ENCODE data around the gene CNTF.

Gene CNTF

DNA sequence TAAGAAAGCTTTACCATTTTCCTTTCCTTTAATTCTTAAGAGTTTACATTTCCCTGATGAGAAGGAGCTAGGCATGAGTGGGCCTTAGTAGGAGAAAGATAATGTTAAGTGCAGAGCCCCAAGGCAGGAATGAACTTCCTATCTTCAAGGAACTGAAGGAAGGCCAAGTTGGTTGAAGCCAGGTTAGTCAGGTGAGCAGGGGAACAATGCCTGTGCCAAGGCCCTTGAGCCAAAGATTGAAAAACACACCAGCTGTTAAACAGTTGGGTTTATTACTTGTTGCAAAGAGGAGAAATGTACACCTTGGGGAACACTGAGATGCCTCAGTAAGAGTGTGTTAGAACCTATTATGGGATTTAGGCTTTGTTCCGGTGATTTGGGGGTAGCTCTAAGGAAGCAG, 10.0 kb downstream of the CNTF start:
- Histone ChIP-seq H3K4me3 (ENCODE audit: low read depth, low read length, poor library complexity, severe bottlenecking) (no peak overlapping the region), H3K4me1 (ENCODE audit: insufficient read depth, low read length, severe bottlenecking) (no peaks in the 10 kb centered on the region), H3K9me3 (ENCODE audit: low read length) (no peaks in the 10 kb centered on the region), H2AFZ (ENCODE audit: low read length) (no peak overlapping the region), H4K20me1 (ENCODE audit: insufficient read depth, low read length) (no peaks in the 10 kb centered on the region), H3K9ac (ENCODE audit: low read length) (no peak overlapping the region), H3K27me3 (ENCODE audit: insufficient read depth, low read length) (no peaks in the 10 kb centered on the region), H3K4me2 (ENCODE audit: low read length) (no peak overlapping the region), H3K27ac (ENCODE audit: low read depth, low read length, poor library complexity, severe bottlenecking) (no peak overlapping the region), H3K36me3 (ENCODE audit: insufficient read depth, low read length) (no peaks in the 10 kb centered on the region; the same call in 1 of the 2 replicates), H3K9me2 (ENCODE audit: low read depth, low read length) (no peaks in the 10 kb centered on the region), H3F3A (ENCODE audit: insufficient read depth, low read length) (no peaks in the 10 kb centered on the region), H3K79me2 (ENCODE audit: insufficient read depth, low read length) (no peaks in the 10 kb centered on the region)
- TF ChIP-seq EZH2 (IDR thresholded peaks at IDR 0.05; ENCODE audit: borderline replicate concordance, low read length) = no peak
- TF ChIP-seq, protein P1, sequence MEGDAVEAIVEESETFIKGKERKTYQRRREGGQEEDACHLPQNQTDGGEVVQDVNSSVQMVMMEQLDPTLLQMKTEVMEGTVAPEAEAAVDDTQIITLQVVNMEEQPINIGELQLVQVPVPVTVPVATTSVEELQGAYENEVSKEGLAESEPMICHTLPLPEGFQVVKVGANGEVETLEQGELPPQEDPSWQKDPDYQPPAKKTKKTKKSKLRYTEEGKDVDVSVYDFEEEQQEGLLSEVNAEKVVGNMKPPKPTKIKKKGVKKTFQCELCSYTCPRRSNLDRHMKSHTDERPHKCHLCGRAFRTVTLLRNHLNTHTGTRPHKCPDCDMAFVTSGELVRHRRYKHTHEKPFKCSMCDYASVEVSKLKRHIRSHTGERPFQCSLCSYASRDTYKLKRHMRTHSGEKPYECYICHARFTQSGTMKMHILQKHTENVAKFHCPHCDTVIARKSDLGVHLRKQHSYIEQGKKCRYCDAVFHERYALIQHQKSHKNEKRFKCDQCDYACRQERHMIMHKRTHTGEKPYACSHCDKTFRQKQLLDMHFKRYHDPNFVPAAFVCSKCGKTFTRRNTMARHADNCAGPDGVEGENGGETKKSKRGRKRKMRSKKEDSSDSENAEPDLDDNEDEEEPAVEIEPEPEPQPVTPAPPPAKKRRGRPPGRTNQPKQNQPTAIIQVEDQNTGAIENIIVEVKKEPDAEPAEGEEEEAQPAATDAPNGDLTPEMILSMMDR (IDR thresholded peaks at IDR 0.05; ENCODE audit: low read length) = no peak

GRCh38 chr11:58636587-58636986, 14.1 kb downstream of the CNTF start:
- Histone ChIP-seq H3K79me2 (ENCODE audit: insufficient read depth, low read length) (no peaks in the 10 kb centered on the region), H3K9ac (ENCODE audit: low read length) (no peak overlapping the region), H2AFZ (ENCODE audit: low read length) (no peak overlapping the region), H3F3A (ENCODE audit: insufficient read depth, low read length) (no peaks in the 10 kb centered on the region), H3K9me3 (ENCODE audit: low read length) (no peaks in the 10 kb centered on the region), H3K4me3 (ENCODE audit: low read depth, low read length, poor library complexity, severe bottlenecking) (no peak overlapping the region), H3K9me2 (ENCODE audit: low read depth, low read length) (no peaks in the 10 kb centered on the region), H3K4me1 (ENCODE audit: insufficient read depth, low read length, severe bottlenecking) (no peaks in the 10 kb centered on the region), H3K36me3 (ENCODE audit: insufficient read depth, low read length) (no peaks in the 10 kb centered on the region), H4K20me1 (ENCODE audit: insufficient read depth, low read length) (no peaks in the 10 kb centered on the region), H3K4me2 (ENCODE audit: low read length) (no peak overlapping the region), H3K27ac (ENCODE audit: low read depth, low read length, poor library complexity, severe bottlenecking) (no peak overlapping the region), H3K27me3 (ENCODE audit: insufficient read depth, low read length) (no peaks in the 10 kb centered on the region)
- TF ChIP-seq, protein P1 (IDR thresholded peaks at IDR 0.05; ENCODE audit: low read length) = no peak

- Histone ChIP-seq H2AFZ (ENCODE audit: low read length) (no peak overlapping the region), H3K4me2 (ENCODE audit: low read length) (no peak overlapping the region), H3K9me2 (ENCODE audit: low read depth, low read length) (no peaks in the 10 kb centered on the region), H3K79me2 (ENCODE audit: insufficient read depth, low read length) (no peaks in the 10 kb centered on the region), H3K4me3 (ENCODE audit: low read depth, low read length, poor library complexity, severe bottlenecking) (no peak overlapping the region), H3K9ac (ENCODE audit: low read length) (no peak overlapping the region), H4K20me1 (ENCODE audit: insufficient read depth, low read length) (no peaks in the 10 kb centered on the region), H3K27me3 (ENCODE audit: insufficient read depth, low read length) (no peaks in the 10 kb centered on the region), H3K9me3 (ENCODE audit: low read length) (no peaks in the 10 kb centered on the region), H3K36me3 (ENCODE audit: insufficient read depth, low read length) (no peaks in the 10 kb centered on the region), H3K27ac (ENCODE audit: low read depth, low read length, poor library complexity, severe bottlenecking) (no peak overlapping the region), H3K4me1 (ENCODE audit: insufficient read depth, low read length, severe bottlenecking) (no peaks in the 10 kb centered on the region), H3F3A (ENCODE audit: insufficient read depth, low read length) (no peaks in the 10 kb centered on the region)
- no peak for TF ChIP-seq EZH2 (IDR thresholded peaks at IDR 0.05; ENCODE audit: borderline replicate concordance, low read length)
- TF ChIP-seq, protein P1 (IDR thresholded peaks at IDR 0.05; ENCODE audit: low read length) = no peak
These were observed 14.9 kb downstream of the CNTF start for GRCh38 chr11:58637371-58637770.
